GM19463 (cell line): ENCODE data around the gene VWA1.
"Not testable (repeated sequence)": the region's sequence is repeated elsewhere in the genome, so short reads cannot be mapped to it uniquely, and the experiment has no call there.

Experiments
- ATAC-seq: cut with Tn5 transposase; IDR thresholded peaks from one replicate; pipeline ENCODE4 v1.9.1; 2021; ENCODE audit warnings: mild to moderate bottlenecking, moderate library complexity; ENCODE audit not compliant: unreplicated experiment

Gene VWA1

DNA sequence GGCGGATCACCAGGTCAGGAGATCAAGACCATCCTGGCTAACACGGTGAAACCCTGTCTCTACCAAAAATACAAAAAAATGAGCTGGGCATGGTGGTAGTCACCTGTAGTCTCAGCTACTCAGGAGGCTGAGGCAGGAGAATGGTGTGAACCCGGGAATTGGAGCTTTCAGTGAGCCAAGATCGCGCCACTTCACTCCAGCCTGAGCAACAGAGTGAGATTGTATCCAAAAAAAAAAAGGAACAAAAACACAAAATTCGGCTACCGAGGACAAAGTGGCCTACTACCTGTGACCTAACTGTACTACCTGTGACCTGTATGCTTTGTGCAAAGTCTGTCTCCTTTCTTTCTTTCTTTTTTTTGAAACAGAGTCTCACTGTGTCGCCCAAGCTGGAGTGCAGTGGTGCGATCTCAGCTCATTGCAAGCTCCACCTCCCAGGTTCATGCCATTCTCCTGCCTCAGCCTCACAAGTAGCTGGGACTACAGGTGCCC lies 32.5 kb upstream of the VWA1 start:
- ATAC-seq, result not testable (repeated sequence)

DNA sequence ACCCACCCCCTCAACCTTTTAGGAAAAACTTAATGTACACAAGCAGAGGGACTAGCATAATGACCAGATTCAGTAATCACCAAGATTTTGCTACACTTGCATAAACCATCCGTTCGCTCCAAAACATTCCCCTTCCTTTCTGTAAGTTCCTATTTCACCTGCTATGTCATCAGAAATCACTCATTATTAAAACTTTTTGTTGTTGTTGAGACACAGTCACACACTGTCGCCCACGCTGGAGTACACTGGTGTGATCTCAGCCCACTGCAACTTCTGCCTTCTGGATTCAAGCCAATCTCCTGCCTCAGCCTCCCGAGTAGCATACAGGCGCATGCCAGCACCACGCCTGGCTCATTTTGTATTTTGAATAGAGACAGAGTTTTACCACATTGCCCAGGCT lies 31.8 kb upstream of the VWA1 start:
- no peak for ATAC-seq

DNA sequence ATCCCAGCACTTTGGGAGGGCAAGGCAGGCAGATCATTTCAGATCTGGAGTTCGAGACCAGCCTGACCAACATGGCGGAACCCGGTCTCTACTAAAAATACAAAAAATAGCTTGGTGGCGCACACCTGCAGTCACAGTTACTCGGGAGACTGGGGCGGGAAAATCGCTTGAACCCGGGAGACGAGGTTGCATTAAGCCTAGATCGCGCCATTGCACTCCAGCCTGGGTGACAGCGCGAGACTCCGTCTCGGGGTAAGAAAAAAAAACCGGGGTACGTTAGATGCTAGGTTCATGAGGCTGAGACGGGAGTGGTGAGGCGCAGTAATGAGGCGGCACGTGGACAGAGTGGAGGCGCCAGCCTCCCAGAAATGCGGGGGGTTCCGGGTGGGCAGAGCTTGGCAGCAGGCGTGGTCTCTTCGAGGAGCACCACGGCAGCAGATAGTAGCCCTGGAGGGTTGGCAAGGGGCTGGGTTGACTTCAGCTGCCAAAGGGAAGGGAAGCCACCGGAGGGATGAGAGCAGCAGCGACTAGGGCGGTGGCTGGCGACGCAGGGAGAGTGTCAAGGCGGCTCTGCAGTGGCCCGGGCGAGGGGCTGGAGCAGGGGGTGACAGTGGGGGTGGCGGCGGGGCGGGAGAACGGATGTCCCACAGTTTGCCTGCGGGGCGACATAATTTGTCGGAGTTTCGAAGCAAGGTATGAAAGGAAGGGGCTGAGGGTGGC lies 29.2 kb upstream of the VWA1 start:
- no peak for ATAC-seq

DNA sequence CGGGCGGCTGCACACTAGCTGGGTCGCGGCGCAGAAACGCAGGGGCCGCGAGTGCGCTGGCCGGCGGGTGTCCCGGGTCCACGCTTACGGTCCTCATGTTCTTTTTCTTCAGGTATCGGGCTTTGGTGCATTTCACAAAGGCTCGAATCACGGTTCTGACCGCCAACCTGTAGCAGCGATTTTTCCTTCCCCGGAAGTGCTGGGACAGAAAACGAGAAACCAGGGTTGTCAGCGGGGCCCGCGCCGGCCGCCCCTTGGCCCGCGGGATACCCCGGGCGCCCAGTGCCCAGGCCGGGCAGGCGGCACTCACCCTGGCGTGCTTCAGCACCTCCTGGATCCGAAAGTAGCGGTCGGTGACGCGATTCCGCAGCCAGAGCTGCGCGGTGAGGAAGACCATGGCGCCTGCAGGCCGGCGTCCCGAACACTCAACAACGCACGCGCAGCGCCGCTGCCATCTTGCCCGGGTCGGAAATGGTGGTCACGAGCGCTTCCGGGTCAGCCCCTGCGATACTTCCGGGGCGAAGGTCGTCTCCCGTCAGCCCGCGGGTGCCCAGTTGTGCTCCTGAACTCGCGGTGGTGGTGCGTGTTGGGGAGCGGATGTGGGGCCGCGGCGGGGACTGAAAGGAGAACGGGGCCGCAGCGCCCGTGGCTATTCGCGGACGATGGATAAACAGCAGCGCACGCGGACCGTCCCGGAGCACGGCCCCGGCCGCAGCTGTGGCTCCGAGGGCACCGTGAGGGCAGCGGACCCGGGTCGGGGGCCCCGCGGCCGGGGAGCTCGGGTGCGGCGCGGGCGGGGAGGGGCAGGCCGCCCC lies 28.5 kb upstream of the VWA1 start, which contains the start of gene MRPL20:
TSS of gene MRPL20 (minus strand) at position 473 of the 815 bp plus-strand sequence. CDS start at position 397, 76 bp downstream.
- ATAC-seq, result peak; percentile 91

DNA sequence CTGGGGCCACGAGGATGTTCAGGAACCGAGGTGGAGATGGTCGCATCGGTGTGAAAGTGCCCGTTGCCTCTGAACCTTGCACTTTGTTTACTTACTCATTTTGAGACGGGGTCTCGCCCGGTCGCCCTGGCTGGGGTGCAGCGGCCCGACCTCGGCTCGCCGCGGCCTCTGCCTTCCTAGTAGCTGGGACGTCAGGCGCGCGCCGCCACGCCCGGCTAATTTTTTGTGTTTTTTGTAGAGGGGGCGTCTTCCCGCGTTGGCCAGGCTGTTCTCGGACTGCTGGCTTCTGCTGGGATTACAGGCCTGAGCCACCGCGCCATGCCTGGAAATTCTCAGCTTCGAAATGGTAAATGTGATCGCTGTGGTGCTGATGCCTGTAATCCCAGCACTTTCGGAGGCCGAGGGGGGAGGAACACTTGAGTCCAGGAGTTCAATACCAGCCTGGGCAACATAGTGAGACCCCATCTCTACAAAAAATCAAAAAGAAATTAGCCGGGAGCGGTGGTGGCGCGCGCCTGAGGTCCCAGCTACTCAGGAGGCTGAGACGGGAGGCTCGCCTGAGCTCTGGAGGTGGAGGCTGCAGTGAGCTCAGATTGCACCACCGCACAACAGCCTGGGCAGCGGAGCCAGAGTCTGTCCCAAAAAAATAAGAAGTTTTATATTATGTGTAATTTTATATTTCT lies 27.7 kb upstream of the VWA1 start:
- peak; percentile 13 for ATAC-seq

DNA sequence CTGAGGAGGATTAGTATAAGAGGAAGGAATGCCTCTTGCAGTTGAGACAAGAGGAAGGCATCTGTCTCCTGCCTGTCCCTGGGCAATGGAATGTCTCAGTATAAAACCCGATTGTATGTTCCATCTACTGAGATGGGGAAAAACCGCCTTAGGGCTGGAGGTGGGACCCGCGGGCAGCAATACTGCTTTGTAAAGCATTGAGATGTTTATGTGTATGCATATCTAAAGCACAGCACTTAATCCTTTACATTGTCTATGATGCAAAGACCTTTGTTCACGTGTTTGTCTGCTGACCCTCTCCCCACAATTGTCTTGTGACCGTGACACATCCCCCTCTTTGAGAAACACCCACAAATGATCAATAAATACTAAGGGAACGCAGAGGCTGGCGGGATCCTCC lies 25.3 kb upstream of the VWA1 start:
- ATAC-seq, result not testable (repeated sequence)

DNA sequence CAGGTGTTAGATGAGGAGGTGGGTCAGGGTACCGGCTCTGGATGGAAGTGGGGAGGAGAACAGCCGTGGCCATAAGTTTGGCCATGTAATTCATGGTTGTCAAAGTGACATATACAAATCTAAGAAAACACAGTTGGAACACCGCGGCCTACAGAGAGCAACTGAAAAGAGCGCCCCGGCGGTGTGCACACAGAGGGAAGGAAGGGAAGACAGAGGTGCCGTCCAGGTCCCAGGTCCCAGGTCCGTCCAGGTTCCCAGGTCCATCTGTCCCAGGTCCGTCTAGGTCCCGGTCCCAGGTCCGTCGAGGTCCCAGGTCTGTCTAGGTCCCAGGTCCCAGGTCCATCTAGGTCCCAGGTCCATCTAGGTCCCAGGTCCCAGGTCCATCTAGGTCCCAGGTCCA lies 23.9 kb upstream of the VWA1 start:
- no peak for ATAC-seq

DNA sequence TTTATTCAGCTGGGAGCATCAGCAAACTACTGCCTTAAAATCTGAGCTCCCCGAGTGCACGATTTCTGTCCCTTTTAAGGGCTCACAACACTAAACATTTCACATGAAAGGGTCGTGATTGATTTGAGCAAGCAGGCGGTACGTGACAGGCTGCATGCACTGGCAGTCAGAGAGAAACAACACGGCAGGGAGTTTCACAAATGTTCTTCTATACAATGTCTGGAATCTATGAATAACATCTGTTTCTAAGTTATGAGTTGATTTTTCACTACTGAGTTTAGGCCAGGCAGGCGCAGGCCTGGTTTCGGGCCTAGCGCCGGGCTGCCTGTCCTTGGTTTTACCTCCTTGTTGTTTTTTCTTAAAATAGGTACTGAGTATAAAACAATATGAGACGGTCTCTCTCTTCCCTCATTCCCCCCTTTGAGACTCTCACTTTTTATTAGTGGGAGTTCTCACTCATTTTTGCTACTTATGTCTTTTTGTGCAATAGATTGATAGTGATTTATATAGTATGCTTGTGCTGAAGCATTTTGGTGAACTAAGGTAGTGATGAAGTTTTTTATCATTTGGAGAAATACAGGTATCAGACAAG lies 23.1 kb upstream of the VWA1 start:
- not testable (repeated sequence) for ATAC-seq

DNA sequence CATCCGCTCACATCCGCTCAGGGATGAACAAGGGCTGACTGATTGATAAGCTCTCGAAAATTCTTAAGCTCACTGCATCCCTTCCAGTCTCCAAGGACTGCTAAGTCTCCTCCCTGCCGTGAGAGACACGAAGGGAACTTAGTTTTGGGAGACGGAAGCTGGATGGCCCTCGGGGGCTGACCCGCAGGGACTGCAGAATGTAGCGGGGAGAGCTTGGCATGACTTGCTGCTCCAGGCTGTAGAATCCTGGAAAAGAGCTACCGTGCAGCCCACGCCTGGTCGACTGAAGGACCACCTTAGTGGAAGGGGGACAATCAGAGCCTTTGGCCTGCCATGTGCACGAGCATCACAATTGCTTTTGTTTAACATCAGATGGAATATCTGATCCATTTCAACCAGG lies 19.7 kb upstream of the VWA1 start:
- ATAC-seq, result no peak

DNA sequence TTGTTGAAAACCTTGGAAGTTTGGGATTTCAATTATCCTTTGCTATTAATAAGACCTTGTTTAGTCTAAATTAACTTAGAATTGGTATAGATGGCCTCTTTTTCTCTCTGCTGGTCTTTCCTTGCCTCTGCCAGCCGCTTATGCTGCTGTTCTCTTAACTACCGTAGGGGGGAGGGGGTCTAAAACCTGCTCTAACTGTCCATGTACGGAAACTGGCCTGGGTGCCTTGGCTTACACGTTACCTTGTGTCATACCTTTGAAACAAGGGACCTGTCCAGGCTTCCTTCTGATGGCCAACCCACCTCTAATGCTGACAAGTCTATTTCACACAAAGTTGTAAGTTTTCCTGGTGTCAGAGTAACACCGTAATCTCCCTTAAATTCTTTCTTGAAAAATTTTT lies 18.1 kb upstream of the VWA1 start:
- ATAC-seq, result not testable (repeated sequence)

DNA sequence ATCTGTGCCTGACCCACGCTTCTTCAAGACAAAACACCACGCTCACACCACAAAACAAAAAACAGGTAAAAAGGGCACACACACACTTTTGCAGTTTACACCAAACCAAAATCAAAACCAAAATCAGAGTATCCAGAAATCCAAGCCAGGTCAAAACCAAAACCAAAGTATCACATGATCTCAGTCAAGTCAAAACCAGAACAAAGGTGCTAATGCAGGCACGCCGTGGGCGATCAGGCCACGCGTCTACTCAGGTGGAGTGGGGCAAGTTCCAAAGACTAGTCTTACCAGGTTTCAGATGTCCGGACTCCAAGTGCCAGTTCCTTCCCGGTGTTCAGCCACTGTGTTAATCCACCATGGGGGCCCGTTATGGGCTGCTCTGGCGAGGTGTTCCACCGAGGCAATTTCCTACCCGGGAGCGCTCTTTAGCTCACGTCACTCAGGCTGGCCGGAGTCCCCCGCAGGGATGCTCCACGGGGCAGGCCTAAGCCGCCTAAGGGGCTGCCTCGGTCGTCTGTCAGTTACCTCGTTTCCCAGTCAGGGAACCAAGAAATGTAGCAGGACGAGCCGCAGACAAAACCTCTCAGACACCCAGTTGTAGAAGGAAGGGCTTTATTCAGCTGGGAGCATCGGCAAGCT lies 17.5 kb upstream of the VWA1 start:
- not testable (repeated sequence) for ATAC-seq

DNA sequence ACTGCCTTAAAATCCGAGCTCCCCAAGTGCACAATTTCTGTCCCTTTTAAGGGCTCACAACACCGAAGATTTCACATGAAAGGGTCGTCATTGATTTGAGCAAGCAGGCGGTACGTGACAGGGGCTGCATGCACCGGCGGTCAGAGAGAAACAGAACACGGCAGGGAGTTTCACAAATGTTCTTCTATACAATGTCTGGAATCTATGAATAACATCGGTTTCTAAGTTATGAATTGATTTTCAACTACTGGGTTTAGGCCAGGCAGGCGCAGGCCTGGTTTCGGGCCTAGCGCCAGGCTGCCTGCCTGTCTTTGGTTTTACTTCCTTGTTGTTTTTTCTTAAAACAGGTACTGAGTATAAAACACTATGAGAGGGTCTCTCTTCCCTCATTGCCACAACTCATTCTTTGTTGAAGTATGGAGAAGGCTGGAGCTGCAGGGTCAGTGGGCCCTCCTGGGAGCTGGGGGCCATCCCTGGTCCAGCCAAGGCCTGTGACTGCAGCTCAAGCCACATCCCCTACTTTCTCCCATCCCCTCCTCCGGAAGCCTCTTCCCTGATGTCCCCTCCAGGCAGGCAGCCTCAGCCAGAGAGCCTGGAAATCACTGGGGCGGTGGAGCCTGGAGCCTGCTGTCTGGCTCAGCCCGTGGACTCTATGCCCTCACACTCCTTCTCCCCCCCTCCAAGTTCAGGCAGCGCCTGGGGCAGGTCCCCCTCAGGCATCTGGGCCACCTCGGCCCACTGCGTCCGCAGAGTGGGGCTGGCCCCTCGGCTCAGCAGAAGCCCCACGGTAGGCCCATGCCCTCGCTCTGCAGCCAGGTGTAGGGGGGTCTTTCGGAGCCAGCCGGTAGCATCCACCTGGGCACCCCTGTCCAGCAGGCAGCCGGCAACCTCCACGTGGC lies 16.8 kb upstream of the VWA1 start:
- ATAC-seq, result no peak

DNA sequence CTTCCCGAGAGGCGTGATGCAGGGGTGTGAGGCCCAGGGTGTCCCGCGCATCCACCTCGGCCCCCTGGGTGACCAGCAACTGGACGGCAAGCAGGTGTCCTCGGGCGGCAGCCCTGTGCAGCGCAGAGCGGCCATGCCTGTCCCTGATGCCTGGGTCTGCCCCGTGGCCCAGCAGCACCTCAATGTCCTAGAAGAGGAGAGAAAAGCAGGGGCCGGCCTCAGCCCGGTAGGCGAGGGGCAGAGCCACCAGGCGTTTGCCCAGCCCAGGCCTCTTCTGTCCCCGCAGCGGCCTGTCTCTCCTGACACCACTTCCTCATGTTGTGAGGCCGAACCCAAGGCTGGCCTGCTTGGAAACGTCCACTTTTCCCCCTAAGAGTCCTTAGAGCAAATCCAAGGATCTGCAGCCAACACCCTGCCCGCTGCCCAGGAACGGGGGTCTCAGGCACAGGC lies 16.1 kb upstream of the VWA1 start:
- no peak for ATAC-seq

DNA sequence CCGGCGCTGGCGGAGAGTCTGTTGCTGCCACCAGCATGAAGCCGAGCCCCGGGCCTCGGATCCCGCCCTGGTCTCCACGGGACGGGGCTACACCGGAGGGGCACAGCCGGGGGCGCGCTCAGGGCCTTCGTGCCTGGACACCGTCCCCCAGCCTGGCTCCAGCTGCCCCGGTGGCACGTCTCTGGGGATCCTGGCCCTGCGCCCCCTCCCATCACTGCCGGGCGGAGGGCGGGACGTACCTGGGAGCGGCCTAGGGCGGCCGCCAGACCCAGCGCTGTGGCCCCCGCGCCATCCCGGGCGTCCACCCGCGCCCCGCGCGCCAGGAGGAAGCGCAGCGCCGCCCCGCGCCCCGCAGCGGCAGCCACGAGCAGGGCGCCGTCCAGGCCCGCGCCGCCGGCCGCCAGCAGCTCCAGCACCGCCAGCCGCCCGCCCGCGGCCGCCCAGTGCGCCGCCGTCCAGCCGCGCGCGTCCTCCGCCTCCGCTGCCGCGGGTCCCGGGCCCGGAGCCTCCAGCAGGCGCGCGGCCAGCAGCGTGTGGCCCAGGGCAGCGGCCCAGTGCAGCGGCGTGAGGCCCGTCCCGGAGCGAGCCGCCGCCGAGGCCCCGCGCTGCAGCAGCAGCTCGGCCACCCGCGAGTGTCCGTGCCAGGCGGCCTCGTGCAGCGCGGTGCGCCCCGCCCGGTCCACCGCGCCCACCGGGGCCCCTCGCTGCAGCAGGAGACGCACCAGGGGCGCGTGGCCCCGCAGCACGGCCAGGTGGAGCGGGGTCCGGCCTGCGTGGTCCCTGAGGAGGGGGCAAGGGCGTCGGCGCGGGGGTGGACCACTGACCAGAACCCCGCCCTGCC lies 15.5 kb upstream of the VWA1 start:
- ATAC-seq, result no peak

DNA sequence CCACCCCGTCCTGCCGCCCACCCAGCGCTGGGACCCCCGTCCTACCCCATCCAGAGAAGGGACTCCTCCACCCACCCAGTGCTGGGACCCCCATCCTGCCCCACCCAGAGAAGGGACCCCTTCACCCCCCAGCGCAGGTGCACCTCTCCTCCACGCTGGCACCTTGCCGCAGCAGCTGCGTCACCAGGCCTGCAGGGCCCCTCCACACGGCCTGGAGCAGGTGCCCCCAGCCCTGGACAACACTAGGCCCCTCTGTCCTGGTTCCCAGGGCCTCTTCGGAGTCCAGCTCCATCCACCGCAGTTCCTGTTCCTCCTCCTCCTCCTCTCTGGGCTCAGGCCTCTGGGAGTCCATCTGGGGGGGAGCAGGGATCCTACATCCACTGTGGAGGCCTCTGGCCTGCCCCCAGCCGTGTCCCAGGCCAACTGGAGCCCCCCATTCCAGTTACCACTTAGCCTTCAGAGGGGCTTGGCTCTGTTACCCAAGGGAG lies 14.8 kb upstream of the VWA1 start:
- ATAC-seq, result no peak

DNA sequence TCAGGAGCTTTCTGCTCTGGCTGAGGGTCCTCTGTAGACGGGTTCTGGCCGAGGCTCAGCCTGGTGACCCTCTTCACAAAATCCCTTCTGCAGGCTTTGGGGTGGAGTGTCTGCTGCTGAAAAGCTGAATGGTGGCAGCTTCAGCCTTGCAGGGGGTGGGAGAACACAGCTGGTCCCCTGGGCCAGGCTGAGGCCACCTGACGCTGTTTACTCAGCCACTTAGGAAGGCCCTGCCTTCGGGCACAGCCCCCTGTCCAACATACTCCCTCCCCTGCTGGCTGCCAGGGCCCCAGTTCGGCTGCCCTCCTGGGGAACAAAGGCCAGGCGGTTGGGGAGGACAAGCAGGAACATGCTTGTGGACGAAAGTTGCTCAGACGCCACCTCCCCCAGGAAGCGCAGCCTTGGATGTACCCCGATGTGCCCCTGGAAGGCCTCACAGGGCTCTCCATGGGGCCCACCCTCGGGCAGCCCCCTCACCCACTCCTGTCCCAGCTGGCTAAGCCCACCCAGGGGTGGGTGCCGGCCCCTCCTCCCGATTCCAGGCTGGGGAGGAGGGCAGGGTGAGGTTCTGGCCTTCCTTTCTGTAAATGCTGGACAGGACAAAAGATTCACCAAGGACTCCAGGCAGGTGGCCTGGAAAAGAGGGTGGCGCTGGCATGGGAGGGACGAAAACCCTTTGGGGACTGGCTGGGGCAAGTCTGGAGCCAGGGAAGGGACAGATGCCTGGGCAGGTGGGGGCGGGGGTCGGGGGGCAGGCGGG lies 14.2 kb upstream of the VWA1 start, which contains the start of gene ANKRD65:
TSS of gene ANKRD65 (minus strand) at position 130 of the 760 bp plus-strand sequence. CDS start 271 bp downstream, outside the sequence.
- no peak for ATAC-seq

DNA sequence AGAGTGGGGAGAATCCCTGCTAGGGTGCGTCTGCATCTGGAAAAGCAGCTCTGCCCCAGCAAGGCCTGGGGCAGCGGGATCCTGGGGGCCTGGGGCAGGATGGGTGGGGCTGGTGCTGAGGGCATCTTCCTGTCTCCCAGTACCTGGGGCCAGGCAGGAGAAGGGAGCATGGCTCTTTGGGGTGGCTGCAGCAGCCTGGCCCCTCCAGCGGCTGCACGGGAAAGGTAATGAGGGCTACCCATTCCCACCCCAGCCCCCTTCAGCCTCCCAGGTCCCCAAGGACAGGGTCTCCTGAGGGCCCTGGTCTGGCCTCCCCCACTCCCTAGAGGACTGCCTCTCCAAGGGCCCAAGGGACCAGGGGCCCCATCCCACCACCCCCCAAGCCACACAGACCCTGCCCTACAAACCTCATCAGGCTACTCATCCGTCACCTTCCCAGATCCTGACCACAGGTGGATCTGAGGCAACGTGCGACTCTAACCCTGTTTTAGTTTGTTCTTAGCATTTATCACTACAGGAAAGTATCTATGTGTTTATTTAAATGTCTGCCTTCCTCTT lies 13.5 kb upstream of the VWA1 start:
- ATAC-seq, result no peak
